Measurements from ENCODE around the gene AKAP13.

AKAP13 gene

DNA sequence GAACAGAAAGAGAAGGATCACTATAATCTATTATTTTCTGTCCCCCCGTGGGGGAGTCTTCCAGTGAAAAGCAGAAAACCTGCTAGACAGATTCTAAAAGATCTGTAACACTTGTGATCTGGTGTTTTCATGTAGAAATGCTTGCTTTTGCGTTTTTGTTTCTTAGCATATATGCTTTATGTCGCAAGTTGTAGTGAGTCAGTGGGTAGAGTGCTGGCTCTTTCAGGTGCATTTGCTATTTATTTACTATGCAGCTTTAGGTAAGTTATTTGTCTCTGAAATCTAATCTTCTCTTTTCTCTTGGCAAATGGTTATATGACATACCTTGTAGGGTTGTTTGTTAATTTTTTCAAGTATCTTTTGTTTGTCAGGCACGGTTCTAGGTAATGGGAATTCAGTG is 9.4 kb downstream of the AKAP13 start:
- Histone ChIP-seq H3K9ac (ENCODE audit: low read length) (peak overlapping the region; percentile 38), H3K27ac (ENCODE audit: low read depth, low read length) (peak overlapping the region; percentile 95), H3K79me2 (ENCODE audit: insufficient read depth, low read length) (peaks cover 98% of the 10 kb centered on the region), H3K9me3 (ENCODE audit: insufficient read depth, low read length) (no peaks in the 10 kb centered on the region), H3K4me2 (ENCODE audit: low read depth, low read length, poor library complexity, severe bottlenecking) (peak overlapping the region; percentile 95), H2AFZ (ENCODE audit: low read depth, low read length, severe bottlenecking) (no peak overlapping the region), H3F3A (ENCODE audit: insufficient read depth) (peaks cover 42% of the 10 kb centered on the region), H3K9me2 (replicated peaks; ENCODE audit: insufficient read depth, low read length) (no peaks in the 10 kb centered on the region), H3K27me3 (ENCODE audit: low read length) (no peaks in the 10 kb centered on the region), H4K20me1 (ENCODE audit: low read depth, low read length) (peaks cover 19% of the 10 kb centered on the region; the same call in 1 of the 2 replicates), H3K4me3 (ENCODE audit: insufficient read depth, low read length, poor library complexity, severe bottlenecking) (no peak overlapping the region), H3K36me3 (ENCODE audit: low read length) (0 out of 2 replicates have a peak, but pooled peaks cover 3% of the 10 kb centered on the region)
- TF ChIP-seq, protein P1, sequence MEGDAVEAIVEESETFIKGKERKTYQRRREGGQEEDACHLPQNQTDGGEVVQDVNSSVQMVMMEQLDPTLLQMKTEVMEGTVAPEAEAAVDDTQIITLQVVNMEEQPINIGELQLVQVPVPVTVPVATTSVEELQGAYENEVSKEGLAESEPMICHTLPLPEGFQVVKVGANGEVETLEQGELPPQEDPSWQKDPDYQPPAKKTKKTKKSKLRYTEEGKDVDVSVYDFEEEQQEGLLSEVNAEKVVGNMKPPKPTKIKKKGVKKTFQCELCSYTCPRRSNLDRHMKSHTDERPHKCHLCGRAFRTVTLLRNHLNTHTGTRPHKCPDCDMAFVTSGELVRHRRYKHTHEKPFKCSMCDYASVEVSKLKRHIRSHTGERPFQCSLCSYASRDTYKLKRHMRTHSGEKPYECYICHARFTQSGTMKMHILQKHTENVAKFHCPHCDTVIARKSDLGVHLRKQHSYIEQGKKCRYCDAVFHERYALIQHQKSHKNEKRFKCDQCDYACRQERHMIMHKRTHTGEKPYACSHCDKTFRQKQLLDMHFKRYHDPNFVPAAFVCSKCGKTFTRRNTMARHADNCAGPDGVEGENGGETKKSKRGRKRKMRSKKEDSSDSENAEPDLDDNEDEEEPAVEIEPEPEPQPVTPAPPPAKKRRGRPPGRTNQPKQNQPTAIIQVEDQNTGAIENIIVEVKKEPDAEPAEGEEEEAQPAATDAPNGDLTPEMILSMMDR (IDR thresholded peaks at IDR 0.05; ENCODE audit: insufficient read depth, low read length, poor library complexity, severe bottlenecking): no peak

DNA sequence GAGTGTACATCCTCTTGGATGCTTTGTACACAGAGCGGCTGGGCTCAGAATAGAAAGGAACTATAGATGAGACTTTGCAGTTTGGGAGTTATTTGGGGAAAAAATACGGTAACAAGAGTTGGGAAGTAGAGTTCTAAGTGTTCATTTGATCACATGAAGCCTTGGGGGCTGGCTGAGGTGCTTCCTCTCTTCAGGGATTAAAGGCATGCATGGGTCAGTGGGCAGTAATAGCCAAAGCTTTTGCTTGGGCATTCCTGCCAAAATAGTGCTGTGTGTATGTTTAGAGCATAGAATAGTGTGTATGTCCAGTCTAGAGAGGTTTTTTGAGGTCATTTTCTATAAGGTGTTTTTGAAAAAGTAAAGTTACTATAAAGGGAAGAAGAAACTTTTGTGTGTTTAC is 12.8 kb downstream of the AKAP13 start:
- Histone ChIP-seq H3K4me3 (ENCODE audit: insufficient read depth, low read length, poor library complexity, severe bottlenecking) (no peak overlapping the region), H3F3A (ENCODE audit: insufficient read depth) (peaks cover 44% of the 10 kb centered on the region), H3K9me3 (ENCODE audit: insufficient read depth, low read length) (no peaks in the 10 kb centered on the region), H3K27me3 (ENCODE audit: low read length) (no peaks in the 10 kb centered on the region), H3K9me2 (replicated peaks; ENCODE audit: insufficient read depth, low read length) (no peaks in the 10 kb centered on the region), H3K4me2 (ENCODE audit: low read depth, low read length, poor library complexity, severe bottlenecking) (peak overlapping the region; percentile 41), H3K79me2 (ENCODE audit: insufficient read depth, low read length) (peaks cover 100% of the 10 kb centered on the region), H3K9ac (ENCODE audit: low read length) (no peak overlapping the region), H3K27ac (ENCODE audit: low read depth, low read length) (peak overlapping the region; percentile 45), H3K36me3 (ENCODE audit: low read length) (0 out of 2 replicates have a peak, but pooled peaks cover 3% of the 10 kb centered on the region), H2AFZ (ENCODE audit: low read depth, low read length, severe bottlenecking) (no peak overlapping the region), H4K20me1 (ENCODE audit: low read depth, low read length) (peaks cover 35% of the 10 kb centered on the region; the same call in 1 of the 2 replicates)
- TF ChIP-seq, protein P1 (IDR thresholded peaks at IDR 0.05; ENCODE audit: insufficient read depth, low read length, poor library complexity, severe bottlenecking): no peak
- TF ChIP-seq EZH2phosphoT487 (conservative IDR thresholded peaks at IDR 0.05; ENCODE audit: low read length): no peak

DNA sequence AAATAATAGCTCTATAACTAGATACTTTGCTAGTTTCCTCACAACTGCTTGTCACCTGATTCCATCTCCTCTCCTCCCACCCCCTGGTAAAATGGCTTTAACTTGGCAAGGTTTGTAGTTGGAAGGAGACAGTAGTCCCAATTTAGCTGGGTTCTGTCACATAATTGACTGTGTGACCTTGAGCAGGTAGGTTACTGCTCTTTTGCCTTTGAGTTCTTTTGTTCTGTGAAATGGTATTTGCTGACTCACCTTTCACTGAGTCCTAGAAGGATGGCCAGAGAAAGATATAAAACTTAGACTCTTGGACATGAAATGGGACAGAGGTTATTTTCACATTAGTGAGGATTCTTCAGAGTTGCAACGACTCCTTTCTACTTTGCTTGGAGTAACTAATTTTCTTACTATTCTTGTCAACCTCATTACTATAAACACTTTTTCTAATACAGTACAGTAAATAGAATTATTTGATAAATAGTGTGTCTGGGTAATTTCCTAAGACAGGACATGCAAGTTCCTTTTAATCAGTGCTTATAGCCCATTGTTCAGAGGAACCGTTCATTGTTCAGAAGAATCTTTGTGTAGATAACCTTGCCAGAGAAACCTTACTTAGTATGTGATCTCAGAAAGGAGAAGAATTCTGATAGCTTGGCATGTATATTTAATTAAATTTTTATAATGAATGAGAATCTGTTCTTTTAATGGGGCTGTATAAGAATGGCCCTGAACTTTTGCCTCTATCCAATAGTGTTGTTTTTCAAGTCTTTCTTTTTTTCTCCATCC is 14.3 kb downstream of the AKAP13 start:
- Histone ChIP-seq H3K36me3 (ENCODE audit: low read length) (0 out of 2 replicates have a peak, but pooled peaks cover 3% of the 10 kb centered on the region), H3K9me2 (replicated peaks; ENCODE audit: insufficient read depth, low read length) (no peaks in the 10 kb centered on the region), H3K9ac (ENCODE audit: low read length) (no peak overlapping the region), H3K27me3 (ENCODE audit: low read length) (no peaks in the 10 kb centered on the region), H3K4me2 (ENCODE audit: low read depth, low read length, poor library complexity, severe bottlenecking) (peak overlapping the region; percentile 41), H3K79me2 (ENCODE audit: insufficient read depth, low read length) (peaks cover 98% of the 10 kb centered on the region), H4K20me1 (ENCODE audit: low read depth, low read length) (peaks cover 30% of the 10 kb centered on the region; the same call in 1 of the 2 replicates), H3K9me3 (ENCODE audit: insufficient read depth, low read length) (no peaks in the 10 kb centered on the region), H3K27ac (ENCODE audit: low read depth, low read length) (peak overlapping the region; percentile 45; the same call in 1 of the 2 replicates), H3K4me3 (ENCODE audit: insufficient read depth, low read length, poor library complexity, severe bottlenecking) (no peak overlapping the region), H2AFZ (ENCODE audit: low read depth, low read length, severe bottlenecking) (no peak overlapping the region), H3F3A (ENCODE audit: insufficient read depth) (peaks cover 44% of the 10 kb centered on the region)
- no peak for TF ChIP-seq EZH2phosphoT487 (conservative IDR thresholded peaks at IDR 0.05; ENCODE audit: low read length)
- TF ChIP-seq, protein P1 (IDR thresholded peaks at IDR 0.05; ENCODE audit: insufficient read depth, low read length, poor library complexity, severe bottlenecking): no peak

Data from SU-DHL-6 (cell line).